ENCODE data around the gene RPL13.

DNA sequence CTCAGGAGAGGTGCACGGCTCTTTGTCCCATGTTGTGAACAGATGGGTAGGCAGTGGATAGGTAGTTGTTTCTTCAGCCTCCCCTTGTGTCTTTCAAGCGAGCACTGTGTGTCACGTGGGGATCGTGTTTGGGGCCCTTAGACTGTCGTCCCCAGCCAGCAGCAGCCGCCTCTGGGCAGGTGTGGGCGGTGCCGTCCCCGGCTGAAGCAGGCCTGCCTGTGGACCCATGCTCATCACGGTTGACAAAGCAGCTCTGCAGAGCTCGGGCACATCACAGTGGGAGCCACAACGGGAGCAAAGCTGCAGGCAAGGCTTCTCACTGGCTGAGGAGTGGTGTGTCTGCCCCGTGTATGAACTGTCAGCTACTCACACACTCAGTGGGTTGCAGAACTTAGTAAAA is 4.7 kb upstream of the RPL13 start:
- TF ChIP-seq, protein P1, sequence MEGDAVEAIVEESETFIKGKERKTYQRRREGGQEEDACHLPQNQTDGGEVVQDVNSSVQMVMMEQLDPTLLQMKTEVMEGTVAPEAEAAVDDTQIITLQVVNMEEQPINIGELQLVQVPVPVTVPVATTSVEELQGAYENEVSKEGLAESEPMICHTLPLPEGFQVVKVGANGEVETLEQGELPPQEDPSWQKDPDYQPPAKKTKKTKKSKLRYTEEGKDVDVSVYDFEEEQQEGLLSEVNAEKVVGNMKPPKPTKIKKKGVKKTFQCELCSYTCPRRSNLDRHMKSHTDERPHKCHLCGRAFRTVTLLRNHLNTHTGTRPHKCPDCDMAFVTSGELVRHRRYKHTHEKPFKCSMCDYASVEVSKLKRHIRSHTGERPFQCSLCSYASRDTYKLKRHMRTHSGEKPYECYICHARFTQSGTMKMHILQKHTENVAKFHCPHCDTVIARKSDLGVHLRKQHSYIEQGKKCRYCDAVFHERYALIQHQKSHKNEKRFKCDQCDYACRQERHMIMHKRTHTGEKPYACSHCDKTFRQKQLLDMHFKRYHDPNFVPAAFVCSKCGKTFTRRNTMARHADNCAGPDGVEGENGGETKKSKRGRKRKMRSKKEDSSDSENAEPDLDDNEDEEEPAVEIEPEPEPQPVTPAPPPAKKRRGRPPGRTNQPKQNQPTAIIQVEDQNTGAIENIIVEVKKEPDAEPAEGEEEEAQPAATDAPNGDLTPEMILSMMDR (IDR thresholded peaks at IDR 0.05), result no peak
- no peak for TF ChIP-seq EP300 (IDR thresholded peaks at IDR 0.05)
- no peak for TF ChIP-seq POLR2A (IDR thresholded peaks at IDR 0.05)

Data from upper lobe of left lung (tissue), 4 donors.